HG03571 (cell line): Measurements from ENCODE around the gene NPR3.

Experiments used
- ATAC-seq: cut with Tn5 transposase; IDR thresholded peaks from one replicate; pipeline ENCODE4 v1.9.1; 2021; ENCODE audit not compliant: unreplicated experiment

Gene NPR3

DNA sequence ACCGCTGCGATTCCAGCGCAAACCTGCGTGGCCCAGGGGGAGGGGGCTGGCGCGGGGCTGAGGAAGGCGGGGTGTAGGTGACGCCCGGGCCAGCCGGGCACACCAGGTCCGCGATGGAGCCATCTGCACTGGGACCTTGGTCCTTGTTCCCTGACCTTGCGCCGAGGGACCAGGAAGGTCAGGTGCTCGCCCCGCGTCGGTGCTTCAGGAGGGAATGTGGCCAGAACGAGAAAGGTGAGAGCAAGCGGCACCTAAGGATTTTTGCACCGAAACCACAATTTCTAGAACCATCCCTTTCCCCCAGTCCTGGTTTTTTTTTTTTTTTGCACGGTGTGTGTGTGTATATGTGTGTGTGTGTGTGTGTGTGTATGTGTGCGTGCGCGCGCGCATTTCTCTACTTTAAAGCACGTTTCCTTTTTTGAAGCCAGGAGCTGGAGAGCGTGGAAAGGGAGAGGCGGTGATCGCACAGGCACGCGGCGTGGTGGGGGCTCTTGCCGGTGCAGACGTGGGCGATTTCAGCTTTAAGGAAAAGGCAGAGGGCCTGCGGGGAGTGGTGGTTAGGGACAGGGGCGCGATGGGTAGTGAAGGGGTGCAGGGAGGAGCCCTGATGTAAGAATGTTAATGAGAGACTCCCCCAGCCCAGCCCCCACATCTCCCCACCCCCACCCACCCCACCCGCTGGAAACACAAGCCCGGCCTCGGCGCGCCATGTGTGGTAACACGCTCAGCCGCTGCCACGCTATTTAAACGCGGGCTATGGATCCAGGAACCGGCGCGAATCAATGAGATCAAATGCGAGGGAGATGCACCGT lies at the start of gene NPR3:
TSS of gene NPR3 (plus strand) at position 772 of the 812 bp plus-strand sequence. CDS start 456 bp downstream, outside the sequence.
- no peak for ATAC-seq

DNA sequence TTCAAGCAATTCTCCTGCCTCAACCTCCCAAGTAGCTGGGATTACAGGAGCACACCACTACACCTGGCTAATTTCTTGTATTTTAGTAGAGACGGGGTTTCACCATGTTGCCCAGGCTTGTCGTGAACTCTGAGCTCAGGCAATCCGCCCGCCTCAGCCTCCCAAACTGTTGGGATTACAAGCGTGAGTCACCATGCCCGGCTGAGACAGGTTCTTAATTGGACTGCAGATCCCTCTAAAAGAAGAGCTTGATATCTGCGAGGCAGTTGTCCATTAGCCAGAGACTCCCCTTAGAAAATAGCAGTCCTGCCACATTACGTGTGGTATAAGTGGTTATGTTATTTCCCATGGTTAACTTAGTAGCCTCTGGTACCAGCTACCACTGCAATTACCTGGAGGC lies 46.6 kb upstream of the NPR3 start:
- no peak for ATAC-seq

DNA sequence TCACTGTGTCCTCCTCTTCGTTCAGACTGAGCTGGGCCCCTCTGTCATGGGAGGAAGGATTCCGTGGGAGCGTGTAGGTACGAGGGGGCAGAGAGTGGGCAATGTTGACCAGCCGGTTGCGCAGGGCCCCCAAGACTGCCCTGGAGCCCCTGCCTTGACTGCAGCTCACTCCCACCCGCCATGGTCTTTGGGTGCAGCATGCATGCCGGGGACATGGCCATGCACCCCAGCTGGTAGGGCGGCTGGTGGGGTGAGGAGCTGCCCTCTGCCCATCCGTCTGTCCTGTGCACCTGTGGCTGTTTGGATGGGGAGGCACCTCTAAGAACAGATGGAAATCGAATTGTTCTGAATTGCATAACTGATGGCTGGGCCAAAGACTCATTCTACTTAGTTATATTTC lies 42.6 kb upstream of the NPR3 start:
- ATAC-seq: no peak

GRCh38 chr5:32673272-32673671 lies 37.8 kb upstream of the NPR3 start:
- ATAC-seq: no peak

DNA sequence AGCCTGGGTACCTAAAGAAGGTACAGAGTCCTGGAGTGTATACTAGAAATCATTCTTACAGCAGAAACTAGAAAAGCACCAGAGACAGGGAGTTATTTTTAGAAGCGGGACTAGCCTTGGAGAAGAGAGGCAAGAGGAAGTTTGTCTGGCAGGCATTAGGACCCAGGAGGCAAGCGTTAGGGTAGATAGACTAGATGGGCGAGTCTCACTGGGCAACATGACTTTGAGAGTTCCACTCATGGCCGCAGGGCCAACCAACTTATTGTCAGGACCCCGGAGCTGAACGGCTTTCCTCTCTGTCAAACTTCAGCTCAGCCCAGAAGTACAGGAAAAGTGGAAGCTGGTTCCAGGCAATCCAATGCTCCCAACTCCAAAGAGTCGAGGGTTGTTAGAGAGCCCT lies 34.1 kb upstream of the NPR3 start:
- ATAC-seq: no peak

GRCh38 chr5:32678472-32678871 lies 32.6 kb upstream of the NPR3 start:
- no peak for ATAC-seq

- no peak for ATAC-seq
These were observed 31.9 kb upstream of the NPR3 start for GRCh38 chr5:32679218-32679617.

DNA sequence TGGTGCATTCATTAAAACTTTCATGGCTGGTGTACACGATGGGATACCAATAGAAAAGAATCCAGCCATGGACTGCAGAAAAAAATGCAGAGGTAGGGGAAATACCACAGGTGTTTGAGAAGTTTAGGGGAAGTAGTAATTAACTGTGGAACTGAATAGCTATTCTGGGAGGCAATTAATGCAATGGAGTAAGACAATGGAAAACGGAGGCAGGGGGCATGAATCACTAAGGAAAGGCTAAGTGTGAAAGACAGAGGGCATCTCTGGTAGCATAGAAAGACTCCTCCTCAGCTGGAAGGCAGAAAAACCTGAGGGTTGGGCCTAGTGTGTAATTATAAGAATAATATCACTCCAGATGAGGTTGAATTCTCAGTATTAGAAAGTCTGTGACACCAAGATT lies 30.9 kb upstream of the NPR3 start:
- ATAC-seq: no peak

DNA sequence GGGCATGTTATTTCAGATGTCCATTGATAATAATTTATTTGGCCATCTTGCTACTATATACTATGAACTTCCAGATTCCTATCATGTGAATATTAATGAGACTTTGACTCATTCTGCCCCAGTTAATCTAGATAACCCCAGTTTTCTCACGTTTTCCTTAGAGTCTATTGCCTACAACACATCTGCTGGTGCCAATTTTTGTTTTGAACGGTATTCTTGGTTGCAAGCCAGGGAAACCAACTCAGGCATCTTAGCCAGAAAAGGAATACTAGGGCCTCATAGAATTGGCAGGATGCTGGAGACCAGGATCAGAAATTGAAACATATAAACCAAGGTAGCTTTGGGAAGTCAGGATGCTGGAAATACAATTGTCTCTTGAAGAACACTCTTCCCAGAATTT lies 28.0 kb upstream of the NPR3 start:
- ATAC-seq: no peak

DNA sequence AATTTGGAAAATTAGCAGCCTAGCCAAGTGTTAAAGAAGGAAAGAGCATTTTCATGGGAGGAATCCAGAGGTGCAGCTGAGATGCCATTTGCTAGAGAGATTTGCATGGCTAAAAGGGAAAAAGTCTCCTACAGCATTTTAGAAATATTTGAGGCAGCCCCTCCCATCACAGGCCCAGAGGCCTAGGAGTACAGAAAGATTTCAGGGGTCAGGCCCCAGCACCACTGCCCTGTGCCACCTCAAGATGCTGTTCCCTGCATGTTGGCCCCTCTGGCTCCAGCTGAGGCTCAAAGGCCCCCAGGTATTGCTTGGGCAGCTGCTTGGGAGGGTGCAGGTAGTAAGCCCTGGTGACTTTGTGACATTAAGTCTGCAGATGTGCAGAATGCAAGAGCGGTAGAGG lies 26.9 kb upstream of the NPR3 start:
- no peak for ATAC-seq

DNA sequence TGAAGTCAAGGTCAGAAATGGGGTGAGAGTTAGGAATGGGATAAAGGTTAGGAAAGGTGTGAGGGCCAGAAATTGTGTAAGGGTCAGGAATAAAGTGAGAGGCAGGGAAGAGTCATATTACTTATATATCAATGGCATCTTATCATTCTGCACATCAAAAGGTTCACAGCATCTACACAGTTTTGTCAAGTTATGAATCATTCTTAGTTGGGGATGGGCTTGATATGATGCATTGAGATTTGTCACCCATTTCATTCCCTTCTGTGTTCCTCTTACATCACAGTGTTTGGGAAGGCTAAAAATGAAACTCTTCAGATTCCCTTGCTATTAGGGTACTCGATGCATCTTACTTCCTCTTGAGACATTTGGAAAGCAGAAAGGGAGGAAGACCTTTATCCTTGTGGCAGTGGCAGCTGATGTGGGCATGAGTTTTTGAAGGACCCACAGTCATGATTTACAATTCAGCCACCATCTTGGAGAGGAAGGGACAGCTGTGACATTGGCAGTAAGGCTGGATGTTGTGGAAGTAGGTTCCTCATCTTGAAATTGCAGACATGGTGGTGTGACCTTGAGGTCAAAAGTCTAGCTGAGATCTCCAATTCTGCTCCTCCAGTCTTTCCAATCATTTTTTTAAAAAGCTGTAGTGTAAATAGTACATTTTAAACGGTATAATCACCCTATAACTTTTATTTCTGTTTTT lies 24.2 kb upstream of the NPR3 start:
- ATAC-seq: no peak

DNA sequence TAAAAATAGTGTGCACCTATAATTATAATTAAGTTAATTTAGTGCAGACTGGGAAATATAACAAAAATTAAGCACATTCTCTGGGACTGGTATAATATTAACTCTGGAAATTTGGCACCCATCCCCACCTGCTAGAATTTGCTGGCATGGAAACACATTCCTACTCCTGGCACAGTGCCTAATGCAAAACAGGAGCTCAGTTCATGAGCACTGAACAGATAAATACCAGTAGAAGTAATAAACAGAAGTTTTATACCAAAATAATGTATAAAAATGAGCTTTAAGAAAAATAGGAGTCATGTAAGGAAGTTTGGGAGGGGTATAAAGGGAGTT lies 23.7 kb upstream of the NPR3 start:
- no peak for ATAC-seq

- ATAC-seq: no peak
These were observed 21.0 kb upstream of the NPR3 start for GRCh38 chr5:32690153-32690552.

DNA sequence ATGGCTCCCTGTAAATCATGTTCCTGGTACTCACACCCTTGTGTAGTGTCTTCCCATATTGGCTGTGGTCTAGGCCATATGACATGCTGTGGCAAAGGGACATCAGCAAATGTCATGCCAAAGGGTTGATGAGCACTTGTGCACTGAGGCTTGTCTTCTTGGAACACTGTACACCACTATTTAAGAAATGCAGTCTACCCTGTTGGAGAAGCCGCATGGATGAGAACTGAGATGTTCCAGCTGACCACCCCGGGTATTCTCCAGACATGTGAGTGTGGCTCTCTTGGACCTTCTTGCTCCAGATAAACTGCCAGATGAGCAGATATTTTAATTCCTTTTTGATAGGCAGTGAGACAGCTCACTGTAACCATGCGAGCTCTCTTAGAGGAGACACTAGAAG lies 20.5 kb upstream of the NPR3 start:
- ATAC-seq: no peak

GRCh38 chr5:32692036-32692746 lies 18.9 kb upstream of the NPR3 start:
- ATAC-seq: no peak

- ATAC-seq: no peak
These were observed 7.2 kb upstream of the NPR3 start for GRCh38 chr5:32703957-32704356.

DNA sequence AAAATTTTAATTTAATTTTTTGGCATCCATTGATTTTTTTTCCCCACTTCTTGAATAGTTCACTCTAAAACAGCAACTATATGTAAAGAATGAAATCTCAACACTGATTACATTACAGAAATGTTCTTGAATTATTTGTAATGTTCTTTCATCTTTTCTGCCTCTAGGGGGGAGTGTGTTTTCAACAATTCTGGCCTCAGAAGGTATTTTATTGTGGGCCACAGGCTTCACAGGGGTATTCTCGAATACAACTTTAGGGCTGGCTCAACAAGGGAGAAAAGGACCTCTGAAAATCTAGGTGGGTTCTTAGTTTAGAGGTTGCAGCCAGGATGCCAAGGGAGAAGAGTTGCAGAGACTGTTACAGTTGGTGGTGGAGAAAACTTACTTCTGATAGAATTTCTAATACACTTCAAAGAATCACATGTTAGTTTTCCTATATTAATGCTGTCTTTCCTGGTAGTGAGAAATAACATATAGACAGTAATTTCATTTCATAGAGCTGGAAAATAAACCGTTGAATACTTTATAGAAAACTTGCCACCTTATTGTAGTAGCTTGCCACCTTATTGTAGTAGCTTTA lies 3.6 kb upstream of the NPR3 start:
- no peak for ATAC-seq

- ATAC-seq: no peak
These were observed 2.2 kb upstream of the NPR3 start for GRCh38 chr5:32708949-32709348.

DNA sequence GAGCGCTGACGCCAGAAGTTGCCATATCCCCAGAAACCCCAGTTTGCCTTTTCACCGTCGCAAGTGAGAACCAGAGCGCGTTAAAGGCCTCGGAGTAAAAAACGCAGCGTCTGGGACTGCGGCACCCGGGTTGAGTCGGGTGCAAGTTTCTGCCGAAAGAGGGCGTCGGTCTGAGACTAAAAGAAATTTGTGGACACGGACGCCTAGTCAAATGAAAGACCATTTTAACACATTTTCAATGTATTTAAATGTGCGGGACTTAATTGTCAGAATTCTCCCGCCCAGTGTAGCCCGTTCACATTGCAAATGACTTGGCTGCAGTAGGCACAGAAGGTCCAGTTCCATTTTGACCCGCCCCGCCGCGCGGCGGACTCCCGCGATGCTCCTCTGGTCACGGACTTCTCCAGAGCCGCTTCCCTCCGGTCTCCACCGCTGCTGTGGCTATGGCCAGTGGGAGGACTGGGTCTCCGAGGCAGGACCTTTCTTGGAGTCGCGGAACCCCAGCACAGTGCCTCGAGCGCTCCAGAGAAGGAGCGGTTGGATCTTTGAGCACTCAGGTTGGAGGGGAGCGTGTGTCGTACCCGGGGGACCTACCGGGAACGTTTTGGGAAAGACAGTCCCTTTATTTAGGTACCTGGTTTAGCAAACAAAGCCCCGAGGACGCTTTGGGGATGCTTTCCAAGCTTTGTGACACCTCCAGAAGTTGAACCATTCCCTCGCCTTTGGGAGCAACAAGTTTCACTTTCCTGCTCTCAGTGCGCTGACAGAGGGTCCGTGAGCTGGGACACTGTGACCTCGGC lies 1.2 kb upstream of the NPR3 start:
- ATAC-seq: no peak

GRCh38 chr5:32711362-32711680 lies 200 bp downstream of the NPR3 start:
- ATAC-seq: no peak
